Measurements from ENCODE around the gene C2CD5.

GRCh38 chr12:22577667-22578066 lies 33.3 kb upstream of the C2CD5 start:
- no peak for TF ChIP-seq CTCF (IDR thresholded peaks at IDR 0.05)
- no peak for TF ChIP-seq POLR2A (IDR thresholded peaks at IDR 0.05)

All from esophagus squamous epithelium (tissue), 4 donors.